Medulla oblongata (tissue), 1 donor: ENCODE data around the gene ZDHHC20.
A peak's percentile ranks its signal among the peaks of the same experiment; 100 is the strongest.
"Not testable (repeated sequence)": the region's sequence is repeated elsewhere in the genome, so short reads cannot be mapped to it uniquely, and the experiment has no call there.

Experiments used
- DNase-seq: peaks from one replicate; pipeline ENCODE4 v3.0.0-alpha.2; 2015; ENCODE audit errors: extremely low spot score

The ZDHHC20 gene

DNA sequence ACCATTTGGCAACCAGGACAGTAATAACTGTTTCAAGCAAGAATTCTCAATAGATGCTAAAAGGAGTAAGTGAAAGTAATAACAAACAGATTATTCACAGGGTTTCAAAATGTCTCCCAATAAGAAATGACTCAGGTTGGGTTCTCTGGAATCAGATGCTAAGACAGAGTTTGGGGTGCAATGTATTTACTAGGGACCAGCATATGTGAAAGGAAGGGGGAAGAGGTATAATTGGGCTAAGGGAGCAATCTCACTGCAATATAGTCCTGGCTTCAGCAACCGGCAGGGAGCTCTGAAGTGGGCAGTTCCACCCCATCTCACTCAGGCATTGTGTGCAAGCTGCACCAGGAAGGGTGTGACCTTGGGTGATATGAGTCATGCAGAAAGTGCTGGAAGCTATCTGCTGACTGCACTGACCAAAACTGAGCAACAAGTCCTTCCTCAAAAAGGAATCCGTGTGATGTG, 23.4 kb downstream of the ZDHHC20 start:
- peak; percentile 59 for DNase-seq

- no peak for DNase-seq
Measured at GRCh38 chr13:21435231-21435630, 23.9 kb downstream of the ZDHHC20 start.

- peak; percentile 77 for DNase-seq
Measured at GRCh38 chr13:21434588-21434987, 24.5 kb downstream of the ZDHHC20 start.

GRCh38 chr13:21429211-21429610, 29.9 kb downstream of the ZDHHC20 start:
- no peak for DNase-seq

GRCh38 chr13:21427741-21428140, 31.4 kb downstream of the ZDHHC20 start:
- DNase-seq, result no peak

- DNase-seq, result no peak
Measured at GRCh38 chr13:21426238-21426637, 32.9 kb downstream of the ZDHHC20 start.

- DNase-seq, result no peak
Measured at GRCh38 chr13:21420706-21421105, 38.4 kb downstream of the ZDHHC20 start.

DNA sequence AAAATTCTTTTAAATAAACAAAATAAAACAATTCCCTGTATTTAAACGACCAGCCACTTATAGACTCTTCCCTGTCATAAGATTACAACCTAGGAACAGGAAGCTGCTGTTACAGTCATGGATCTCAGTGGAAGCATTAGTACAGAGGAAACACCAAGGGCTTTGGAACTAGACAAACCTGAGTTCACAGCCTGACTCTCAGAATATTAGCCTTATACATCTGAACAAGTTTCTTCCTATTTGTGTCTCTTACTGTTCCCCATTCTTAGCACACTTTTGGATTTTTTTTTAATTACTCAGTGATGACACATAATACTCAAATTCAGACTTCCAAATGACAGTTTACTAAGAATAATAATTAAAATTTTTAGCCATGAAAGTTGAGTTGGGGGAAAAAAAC, 46.1 kb downstream of the ZDHHC20 start:
- DNase-seq, result no peak

DNA sequence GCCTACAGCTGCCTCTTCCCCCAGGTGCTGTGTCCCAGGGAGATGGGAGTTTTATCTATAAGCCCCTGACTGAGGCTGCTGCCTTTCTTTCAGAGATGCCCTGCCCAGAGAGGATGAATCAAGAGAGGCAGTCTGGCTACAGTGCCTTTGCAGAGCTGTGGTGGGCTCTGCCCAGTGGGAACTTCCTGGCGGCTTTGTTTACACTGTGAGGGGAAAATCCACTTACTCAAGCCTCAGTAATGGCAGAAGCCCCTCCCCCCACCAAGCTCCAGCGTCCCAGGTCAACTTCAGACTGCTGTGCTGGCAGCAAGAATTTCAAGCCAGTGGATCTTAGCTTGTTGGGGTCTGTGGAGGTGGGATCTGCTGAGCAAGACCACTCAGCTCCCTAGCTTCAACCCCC, 48.6 kb downstream of the ZDHHC20 start:
- not testable (repeated sequence) for DNase-seq

- no peak for DNase-seq
Measured at GRCh38 chr13:21405309-21405708, 53.8 kb downstream of the ZDHHC20 start.

DNA sequence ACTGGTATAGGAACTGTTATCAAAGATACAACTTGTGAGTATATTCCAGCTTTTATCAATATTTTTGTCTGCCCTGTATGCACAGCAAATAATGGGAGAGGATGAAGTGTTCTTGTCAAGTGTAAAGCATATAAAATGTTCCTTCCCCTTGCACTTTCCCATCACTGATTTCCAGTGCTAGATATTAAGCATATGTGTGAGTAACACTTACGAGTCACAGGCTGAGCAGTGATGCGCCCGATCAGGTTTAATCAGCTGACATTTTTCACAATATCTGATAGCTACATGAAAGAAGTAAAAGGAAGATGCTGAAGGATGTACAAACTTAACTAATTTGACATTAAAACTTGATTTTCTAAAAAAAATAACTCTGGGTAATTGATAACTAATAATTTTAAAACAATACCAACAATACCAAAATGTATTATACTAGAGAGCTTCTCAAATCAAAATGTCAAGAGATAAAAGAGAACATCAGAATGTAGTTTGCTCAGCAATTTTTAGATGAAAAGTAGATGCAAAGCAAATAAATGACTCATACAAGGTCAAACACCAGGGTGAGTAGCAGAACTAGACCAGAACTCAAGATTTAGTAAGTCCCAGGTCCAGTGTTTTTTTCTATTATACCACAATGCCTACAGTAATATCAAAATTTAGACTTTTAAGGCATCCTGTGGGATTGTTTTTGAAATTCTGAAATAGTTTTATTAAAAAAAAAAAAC, 56.4 kb downstream of the ZDHHC20 start:
- DNase-seq, result no peak

DNA sequence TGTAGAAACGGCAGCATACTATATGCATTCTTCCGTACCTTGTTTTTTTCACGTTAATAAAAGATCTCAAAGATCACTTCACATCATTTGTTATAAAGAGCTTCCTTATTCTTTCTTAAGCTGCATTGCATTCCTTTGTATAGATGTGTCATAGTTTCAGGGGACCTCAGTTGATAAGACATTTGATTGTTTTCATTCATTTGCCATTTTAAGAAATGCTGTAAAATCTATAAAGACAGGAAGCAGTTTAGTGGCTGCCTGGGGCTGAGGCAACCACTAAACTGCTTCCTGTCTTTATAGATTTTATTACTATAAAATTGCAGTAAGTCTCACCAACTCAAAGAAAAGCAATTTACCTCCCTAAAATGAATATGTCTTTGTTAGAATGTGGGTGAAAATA, 59.4 kb downstream of the ZDHHC20 start:
- no peak for DNase-seq

GRCh38 chr13:21395953-21396352, 63.1 kb downstream of the ZDHHC20 start:
- DNase-seq, result no peak

DNA sequence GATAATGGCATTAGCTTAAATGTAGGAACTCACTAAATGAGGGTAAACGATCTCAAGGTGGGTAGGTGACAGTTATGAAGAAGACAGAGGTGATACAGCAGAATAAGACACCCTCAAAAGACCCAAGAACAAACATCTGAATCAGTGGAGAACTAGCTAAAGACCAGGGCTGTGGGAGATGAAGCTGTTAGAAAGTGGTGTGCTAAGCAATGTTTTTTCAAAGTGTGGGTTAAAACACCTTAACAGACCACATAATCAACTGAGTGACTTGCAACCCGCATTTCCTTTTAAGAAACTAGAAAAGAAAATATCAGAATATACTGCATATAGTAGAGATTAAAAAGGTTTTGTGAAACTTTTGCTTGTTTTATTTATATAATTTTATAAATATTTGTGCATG, 70.0 kb downstream of the ZDHHC20 start:
- no peak for DNase-seq

DNA sequence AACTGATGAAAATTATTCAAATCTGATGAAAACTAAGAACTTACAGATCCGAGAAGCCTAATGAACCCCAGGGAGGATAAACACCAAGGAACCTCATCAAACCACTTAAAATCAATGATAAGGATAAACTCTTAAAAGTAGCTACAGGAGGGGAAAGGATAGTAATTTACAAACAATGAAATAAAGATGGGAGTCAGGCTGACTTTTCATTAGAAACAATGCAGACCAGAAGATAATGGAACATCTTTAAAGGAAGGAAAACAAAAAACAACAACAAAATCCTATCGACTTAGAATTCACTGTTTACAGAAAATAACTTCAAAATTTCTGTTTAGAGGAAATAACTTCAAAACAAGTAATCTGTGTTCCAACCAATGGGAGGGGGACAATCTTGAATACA, 73.4 kb downstream of the ZDHHC20 start:
- DNase-seq, result no peak

DNA sequence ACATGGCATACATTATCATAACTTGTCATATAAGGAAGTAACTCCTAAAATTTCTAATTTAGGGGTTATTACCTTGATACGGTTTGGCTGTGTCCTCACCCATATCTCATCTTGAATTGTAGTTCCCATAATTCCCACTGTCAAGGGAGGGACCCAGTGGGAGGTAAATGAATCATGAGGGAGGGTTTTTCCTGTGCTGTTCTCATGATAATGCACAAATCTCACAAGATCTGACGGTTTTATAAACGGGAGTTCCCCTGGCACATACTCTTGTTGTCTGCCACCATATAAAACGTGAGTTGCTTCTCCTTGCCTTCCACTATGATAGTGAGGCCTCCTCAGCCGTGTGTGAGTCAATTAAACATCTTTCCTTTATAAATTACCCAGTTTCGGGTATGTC, 76.0 kb downstream of the ZDHHC20 start:
- no peak for DNase-seq

GRCh38 chr13:21376998-21377985, 81.8 kb downstream of the ZDHHC20 start:
- DNase-seq, result not testable (repeated sequence)

GRCh38 chr13:21372530-21372929, 86.6 kb downstream of the ZDHHC20 start:
- no peak for DNase-seq

- DNase-seq, result no peak
Measured at GRCh38 chr13:21371011-21371410, 88.1 kb downstream of the ZDHHC20 start.

DNA sequence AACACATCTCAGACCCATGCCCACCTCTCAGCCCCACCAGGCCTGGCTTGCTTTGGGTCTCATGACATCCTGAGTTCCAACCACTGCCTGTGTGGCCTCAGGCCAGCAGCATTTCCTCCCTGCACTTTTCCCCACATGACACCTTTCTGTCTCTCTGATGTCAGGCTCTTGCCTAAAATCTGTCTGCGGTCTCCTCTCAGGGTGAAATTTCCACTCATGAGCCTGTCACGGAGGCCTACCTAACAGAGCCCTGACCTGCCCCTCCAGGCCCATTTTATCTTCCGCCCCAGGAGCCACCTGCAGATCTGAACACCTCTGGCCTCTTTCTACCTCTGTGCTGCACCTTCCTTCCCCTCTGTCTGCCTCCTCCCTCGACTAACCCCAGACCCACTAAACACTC, 93.5 kb downstream of the ZDHHC20 start:
- no peak for DNase-seq

DNA sequence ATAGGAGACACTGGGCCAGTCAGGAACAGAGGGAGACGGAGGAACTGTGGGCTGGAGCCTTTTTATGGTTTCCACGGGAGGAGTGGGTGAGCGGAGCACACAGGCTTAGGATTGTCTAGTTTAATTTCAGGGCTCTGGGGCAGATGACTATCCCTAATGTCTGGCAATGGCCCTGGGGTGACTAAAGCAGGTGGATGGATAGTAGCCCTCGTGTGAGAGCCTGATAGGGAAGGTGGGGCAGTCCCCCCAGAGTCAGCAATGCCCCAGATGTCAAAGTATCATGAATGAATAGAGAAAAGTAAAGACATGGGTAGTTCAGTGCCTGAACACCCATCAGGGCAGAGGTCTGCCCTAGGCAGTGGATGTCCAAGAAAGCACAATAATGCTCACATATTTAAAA, 94.2 kb downstream of the ZDHHC20 start:
- no peak for DNase-seq

- no peak for DNase-seq
Measured at GRCh38 chr13:21364357-21364756, 94.7 kb downstream of the ZDHHC20 start.

GRCh38 chr13:21362741-21363140, 96.4 kb downstream of the ZDHHC20 start:
- DNase-seq, result no peak
